ENCODE measurements around the gene ANKRD23. TPM values are rescaled to one million over a fixed set of nuclear protein-coding genes. Genes with fewer than 3 reads are reported as not detected.
"Not testable (repeated sequence)": the region's sequence is repeated elsewhere in the genome, so short reads cannot be mapped to it uniquely, and the experiment has no call there.

The ANKRD23 gene
- polyA plus RNA-seq (2013, experiment 1 of 4): 5.2 TPM
- 4.7 TPM for polyA plus RNA-seq (2013, experiment 2 of 4)
- 2.2 TPM for polyA plus RNA-seq (2013, experiment 3 of 4)
- polyA plus RNA-seq (2013, experiment 4 of 4): 3.6 TPM

GRCh38 chr2:96843538-96844268 is at the start of gene ANKRD23:
ANKRD23 (minus strand) TSS chr2:96844021; CDS start chr2:96843992, 29 bp downstream.
- H3K27me3 ChIP-seq (ENCODE audit: control insufficient read depth, insufficient read depth, low read length, poor library complexity, severe bottlenecking): no peaks in the 10 kb centered on the region

GRCh38 chr2:96891591-96892333 is 47.9 kb upstream of the ANKRD23 start:
- Histone ChIP-seq H3K27me3 (ENCODE audit: control insufficient read depth, insufficient read depth, low read length, poor library complexity, severe bottlenecking) (no peaks in the 10 kb centered on the region), H3K4me1 (ENCODE audit: control insufficient read depth, insufficient read depth, low read length) (peaks cover 37% of the 10 kb centered on the region), H3K27ac (ENCODE audit: insufficient read depth, low read depth, low read length, poor library complexity, severe bottlenecking) (no peak overlapping the region), H3K9me3 (ENCODE audit: control insufficient read depth, low read length) (no peaks in the 10 kb centered on the region), H3K36me3 (ENCODE audit: control insufficient read depth, insufficient read depth, low read length) (no peaks in the 10 kb centered on the region), H3K4me3 (ENCODE audit: insufficient read depth, low read depth, low read length) (no peak overlapping the region)
- 77 to 82% methylated on average over 11 of the region's 11 CpGs for WGBS, 2 experiments

More at GRCh38 chr2:96843538-96844268, at the start of gene ANKRD23:
- Histone ChIP-seq H3K4me1 (ENCODE audit: control insufficient read depth, insufficient read depth, low read length) (no peaks in the 10 kb centered on the region), H3K36me3 (ENCODE audit: control insufficient read depth, insufficient read depth, low read length) (no peaks in the 10 kb centered on the region), H3K4me3 (ENCODE audit: insufficient read depth, low read depth, low read length) (no peak within 1 kb of the TSS), H3K27ac (ENCODE audit: insufficient read depth, low read depth, low read length, poor library complexity, severe bottlenecking) (no peak within 1 kb of the TSS), H3K9me3 (ENCODE audit: control insufficient read depth, low read length) (no peaks in the 10 kb centered on the region)
- 94% methylated on average over 14 of the region's 14 CpGs for WGBS, 2 experiments

- H3K36me3 ChIP-seq (ENCODE audit: control insufficient read depth, insufficient read depth, low read length): no peaks in the 10 kb centered on the region
- no peak overlapping the region for H3K27ac ChIP-seq (ENCODE audit: insufficient read depth, low read depth, low read length, poor library complexity, severe bottlenecking)
- no peak overlapping the region for H3K4me3 ChIP-seq (ENCODE audit: insufficient read depth, low read depth, low read length)
- H3K4me1 ChIP-seq (ENCODE audit: control insufficient read depth, insufficient read depth, low read length): peaks cover 36% of the 10 kb centered on the region
- no peaks in the 10 kb centered on the region for H3K9me3 ChIP-seq (ENCODE audit: control insufficient read depth, low read length)
- 86% methylated on average over 6 of the region's 6 CpGs for WGBS, 2 experiments
- no peaks in the 10 kb centered on the region for H3K27me3 ChIP-seq (ENCODE audit: control insufficient read depth, insufficient read depth, low read length, poor library complexity, severe bottlenecking)
Observed at GRCh38 chr2:96890726-96891385, 47.0 kb upstream of the ANKRD23 start.

GRCh38 chr2:96890252-96890651 is 46.4 kb upstream of the ANKRD23 start:
- Histone ChIP-seq H3K27me3 (ENCODE audit: control insufficient read depth, insufficient read depth, low read length, poor library complexity, severe bottlenecking) (no peaks in the 10 kb centered on the region), H3K4me1 (ENCODE audit: control insufficient read depth, insufficient read depth, low read length) (peaks cover 30% of the 10 kb centered on the region), H3K36me3 (ENCODE audit: control insufficient read depth, insufficient read depth, low read length) (no peaks in the 10 kb centered on the region), H3K27ac (ENCODE audit: insufficient read depth, low read depth, low read length, poor library complexity, severe bottlenecking) (no peak overlapping the region), H3K9me3 (ENCODE audit: control insufficient read depth, low read length) (no peaks in the 10 kb centered on the region), H3K4me3 (ENCODE audit: insufficient read depth, low read depth, low read length) (no peak overlapping the region)
- WGBS, 2 experiments: 83 to 84% methylated on average over 6 to 7 of the region's 7 CpGs

GRCh38 chr2:96889502-96889901 is 45.7 kb upstream of the ANKRD23 start:
- peaks cover 30% of the 10 kb centered on the region for H3K4me1 ChIP-seq (ENCODE audit: control insufficient read depth, insufficient read depth, low read length)
- H3K4me3 ChIP-seq (ENCODE audit: insufficient read depth, low read depth, low read length); H3K36me3 ChIP-seq (ENCODE audit: control insufficient read depth, insufficient read depth, low read length); H3K27ac ChIP-seq (ENCODE audit: insufficient read depth, low read depth, low read length, poor library complexity, severe bottlenecking); H3K27me3 ChIP-seq (ENCODE audit: control insufficient read depth, insufficient read depth, low read length, poor library complexity, severe bottlenecking); H3K9me3 ChIP-seq (ENCODE audit: control insufficient read depth, low read length): not testable (repeated sequence)
- 93 to 96% methylated on average over 5 of the region's 5 CpGs for WGBS, 2 experiments

- Histone ChIP-seq H3K27ac (ENCODE audit: insufficient read depth, low read depth, low read length, poor library complexity, severe bottlenecking) (no peak overlapping the region), H3K27me3 (ENCODE audit: control insufficient read depth, insufficient read depth, low read length, poor library complexity, severe bottlenecking) (no peaks in the 10 kb centered on the region), H3K4me1 (ENCODE audit: control insufficient read depth, insufficient read depth, low read length) (peaks cover 30% of the 10 kb centered on the region), H3K9me3 (ENCODE audit: control insufficient read depth, low read length) (no peaks in the 10 kb centered on the region), H3K36me3 (ENCODE audit: control insufficient read depth, insufficient read depth, low read length) (no peaks in the 10 kb centered on the region), H3K4me3 (ENCODE audit: insufficient read depth, low read depth, low read length) (no peak overlapping the region)
- WGBS, 2 experiments: 93% methylated on average over 12 of the region's 12 CpGs
Observed at GRCh38 chr2:96888072-96889011, 44.5 kb upstream of the ANKRD23 start.

GRCh38 chr2:96887493-96888012 is 43.7 kb upstream of the ANKRD23 start:
- 79 to 83% methylated on average over 18 of the region's 18 CpGs for WGBS, 2 experiments
- Histone ChIP-seq H3K9me3 (ENCODE audit: control insufficient read depth, low read length) (no peaks in the 10 kb centered on the region), H3K27me3 (ENCODE audit: control insufficient read depth, insufficient read depth, low read length, poor library complexity, severe bottlenecking) (no peaks in the 10 kb centered on the region), H3K4me3 (ENCODE audit: insufficient read depth, low read depth, low read length) (no peak overlapping the region), H3K27ac (ENCODE audit: insufficient read depth, low read depth, low read length, poor library complexity, severe bottlenecking) (no peak overlapping the region), H3K4me1 (ENCODE audit: control insufficient read depth, insufficient read depth, low read length) (peaks cover 37% of the 10 kb centered on the region), H3K36me3 (ENCODE audit: control insufficient read depth, insufficient read depth, low read length) (no peaks in the 10 kb centered on the region)

- WGBS, 2 experiments: 96% methylated on average over 23 of the region's 23 CpGs
- H3K9me3 ChIP-seq (ENCODE audit: control insufficient read depth, low read length): no peaks in the 10 kb centered on the region
- H3K27me3 ChIP-seq (ENCODE audit: control insufficient read depth, insufficient read depth, low read length, poor library complexity, severe bottlenecking): no peaks in the 10 kb centered on the region
- H3K4me3 ChIP-seq (ENCODE audit: insufficient read depth, low read depth, low read length): no peak overlapping the region
- no peaks in the 10 kb centered on the region for H3K36me3 ChIP-seq (ENCODE audit: control insufficient read depth, insufficient read depth, low read length)
- no peak overlapping the region for H3K27ac ChIP-seq (ENCODE audit: insufficient read depth, low read depth, low read length, poor library complexity, severe bottlenecking)
- H3K4me1 ChIP-seq (ENCODE audit: control insufficient read depth, insufficient read depth, low read length): peaks cover 45% of the 10 kb centered on the region
Observed at GRCh38 chr2:96885432-96886347, 41.9 kb upstream of the ANKRD23 start.
